Skeletal muscle cell (primary cell): ENCODE results near the gene ADAMTS12.

ENCODE experiments used
- DNase-seq: peaks from one replicate; pipeline ENCODE4 v3.0.0-alpha.2; 2010; ENCODE audit warnings: low read depth
- H3K4me3 ChIP-seq: 2 replicates; pipeline ENCODE4 v1.5.1; 2011; ENCODE audit warnings: low read depth, mild to moderate bottlenecking, control low read depth, low read length, moderate library complexity

Gene ADAMTS12

DNA sequence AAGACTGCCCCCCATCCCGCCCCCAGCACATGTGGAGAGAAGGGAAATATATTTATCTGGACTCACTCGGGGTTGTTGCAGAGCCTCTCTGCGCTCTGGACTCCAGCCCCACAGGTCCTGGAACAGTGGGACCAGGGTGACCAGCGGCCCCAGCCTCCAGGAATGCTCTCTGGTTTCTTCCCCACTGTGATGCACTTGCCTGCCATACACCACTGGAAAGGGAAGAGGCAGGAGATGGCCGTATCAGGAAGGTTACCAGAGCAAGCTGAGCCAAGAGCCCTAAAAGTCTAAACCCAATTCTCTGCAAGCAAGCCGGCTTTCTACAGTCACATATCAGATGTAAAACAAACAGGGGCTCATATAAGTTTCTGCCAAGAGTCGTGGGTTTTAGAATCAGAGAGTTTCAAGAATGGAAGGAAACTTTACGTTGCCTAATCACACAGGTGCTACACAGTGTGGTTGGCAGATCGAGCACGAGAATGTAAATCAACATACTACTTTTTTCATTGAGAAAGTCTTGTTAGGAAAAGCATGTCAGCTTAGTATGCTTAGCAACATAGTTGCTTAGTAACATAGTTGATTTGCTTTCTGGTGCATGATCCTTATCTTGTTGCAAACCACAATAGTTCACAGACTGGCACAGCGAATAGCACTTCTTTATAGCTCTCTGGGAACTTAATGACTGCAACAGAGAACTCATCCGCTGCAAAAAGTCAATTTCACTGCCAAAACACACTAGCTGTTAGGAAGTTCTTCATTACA lies 249.9 kb downstream of the ADAMTS12 start:
- H3K4me3 ChIP-seq, result no peak overlapping the region
- DNase-seq, result no peak

DNA sequence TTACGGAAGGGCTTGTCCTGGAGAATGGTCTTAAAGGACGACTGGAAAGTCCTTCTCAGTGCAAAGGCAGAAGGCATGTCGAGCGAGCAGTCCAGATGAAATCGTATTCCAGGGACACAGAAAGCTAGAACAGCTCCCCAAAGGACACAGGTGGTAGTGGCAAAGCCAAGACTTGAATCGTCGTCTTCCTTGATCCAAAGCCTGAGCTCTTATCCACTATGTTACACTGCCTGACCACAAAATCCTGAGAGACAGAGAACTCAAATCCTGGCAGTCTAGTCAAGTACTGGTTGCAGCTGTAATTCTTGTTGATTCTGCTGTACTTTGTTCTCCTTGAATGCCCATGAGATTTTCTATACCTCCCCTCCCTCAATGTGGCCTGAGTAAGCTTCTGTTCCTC lies 252.3 kb downstream of the ADAMTS12 start:
- no peak for DNase-seq
- H3K4me3 ChIP-seq, result no peak overlapping the region

DNA sequence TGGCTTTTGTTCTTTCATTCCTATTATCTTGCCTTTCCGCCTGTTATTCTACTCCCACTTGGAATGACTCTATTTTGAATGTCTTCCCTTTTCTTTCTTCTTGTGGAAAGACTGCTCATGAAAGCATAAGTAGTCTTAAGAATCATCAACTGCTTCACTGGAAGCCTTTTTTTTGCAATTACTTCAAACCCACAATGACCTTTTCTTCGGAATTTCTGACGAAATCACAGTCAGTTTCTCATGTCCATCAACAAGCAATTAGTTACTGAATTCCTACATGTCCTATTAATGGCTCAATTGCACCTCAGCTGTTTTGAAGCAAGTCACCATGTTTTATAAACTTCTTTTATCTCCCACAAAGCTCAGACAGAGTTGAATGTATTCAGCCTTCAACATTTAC lies 254.8 kb downstream of the ADAMTS12 start:
- DNase-seq, result no peak
- H3K4me3 ChIP-seq, result no peak overlapping the region

DNA sequence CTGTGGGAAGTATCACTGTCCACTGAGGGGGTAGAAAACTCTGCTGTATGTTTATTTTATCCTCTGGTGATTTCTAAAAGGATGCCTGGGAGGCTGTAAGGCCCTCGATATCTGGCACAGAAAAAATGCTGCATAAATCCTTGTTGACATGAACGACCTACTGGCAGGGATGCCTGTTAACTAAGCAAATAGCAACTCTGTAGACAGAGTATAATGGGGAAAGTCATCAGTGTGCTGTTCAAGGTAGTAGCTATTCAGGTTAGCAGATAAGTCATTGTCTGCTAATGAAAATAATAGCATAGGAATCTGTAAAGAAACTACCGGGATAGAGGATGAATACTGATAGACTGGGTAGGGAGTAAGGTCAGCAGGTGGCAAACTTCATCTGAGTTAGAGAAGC lies 256.2 kb downstream of the ADAMTS12 start:
- no peak overlapping the region for H3K4me3 ChIP-seq
- no peak for DNase-seq

DNA sequence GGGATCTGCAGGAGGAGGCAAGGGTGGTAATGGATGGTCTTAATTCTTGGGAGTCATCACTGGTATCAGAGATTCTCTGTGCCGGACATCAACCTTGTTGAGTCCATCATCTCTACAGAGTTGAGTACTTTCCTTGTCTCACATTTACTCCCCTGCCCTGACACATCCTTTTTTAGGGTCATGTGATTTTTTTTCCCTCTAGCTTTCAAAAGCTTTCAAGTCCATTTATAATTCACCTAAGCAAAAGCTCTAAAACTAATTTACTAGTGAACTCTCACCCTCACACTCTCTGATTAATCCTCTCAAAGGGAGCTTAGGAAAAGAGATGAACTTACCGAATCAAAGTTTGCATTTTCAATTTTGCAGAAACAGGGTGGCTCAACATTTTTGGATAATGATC lies 258.1 kb downstream of the ADAMTS12 start:
- no peak for DNase-seq
- no peak overlapping the region for H3K4me3 ChIP-seq

DNA sequence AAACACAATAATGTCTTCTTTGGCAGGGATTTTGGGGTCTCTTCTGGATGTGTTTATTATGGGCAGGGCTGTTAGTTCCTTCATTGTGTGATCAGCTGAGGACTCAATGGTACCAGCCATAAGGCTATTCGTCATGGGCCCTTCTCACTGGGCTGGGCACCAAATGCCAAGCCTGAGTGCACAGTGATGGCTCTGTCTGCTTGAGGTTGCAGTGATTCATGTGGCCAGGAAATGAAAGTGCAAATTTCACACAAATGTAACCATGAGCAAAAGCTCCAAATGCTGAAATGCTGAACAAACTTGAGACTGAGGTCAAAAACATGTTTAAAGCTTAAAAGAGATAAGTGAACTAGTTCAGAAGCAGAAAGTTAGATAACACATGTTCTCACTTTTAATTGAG lies 260.0 kb downstream of the ADAMTS12 start:
- DNase-seq, result no peak
- H3K4me3 ChIP-seq, result no peak overlapping the region

DNA sequence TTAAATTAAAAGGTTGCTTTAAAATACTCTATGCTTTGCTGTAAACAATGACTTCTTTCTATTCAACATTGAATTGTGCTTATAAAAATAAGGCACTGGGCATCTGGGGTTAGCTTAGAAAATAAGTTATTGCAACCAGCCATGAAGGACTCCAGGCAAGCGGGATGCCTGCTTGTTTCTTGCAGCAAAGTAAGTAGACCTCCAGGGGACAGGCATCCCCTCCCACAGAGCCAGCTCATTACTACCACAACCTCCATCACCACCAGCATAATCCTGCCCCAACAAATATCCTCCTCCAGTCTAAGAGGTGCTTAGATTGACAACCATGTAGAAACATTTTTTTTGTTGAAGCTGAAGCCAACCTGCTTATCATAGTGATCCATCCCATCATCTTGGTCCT lies 260.7 kb downstream of the ADAMTS12 start:
- no peak overlapping the region for H3K4me3 ChIP-seq
- DNase-seq, result no peak

DNA sequence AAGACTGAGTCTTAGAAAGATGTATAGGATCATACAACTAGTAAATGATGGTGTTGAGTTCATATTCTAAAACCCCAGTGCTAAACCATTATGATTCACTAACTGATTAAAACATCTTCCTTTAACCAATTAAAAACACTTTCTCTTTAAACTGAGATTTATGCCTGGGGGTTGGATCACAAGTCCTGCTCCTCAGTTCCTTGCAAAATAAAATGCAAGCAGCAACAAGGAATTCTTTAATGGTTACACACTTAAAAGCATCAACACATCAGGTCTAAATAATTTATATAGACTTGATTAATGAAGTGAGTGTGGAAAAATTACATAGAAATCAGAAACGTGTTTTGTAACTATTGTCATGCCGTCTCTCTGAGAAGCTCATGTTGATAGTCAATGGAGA lies 261.8 kb downstream of the ADAMTS12 start:
- no peak for DNase-seq

DNA sequence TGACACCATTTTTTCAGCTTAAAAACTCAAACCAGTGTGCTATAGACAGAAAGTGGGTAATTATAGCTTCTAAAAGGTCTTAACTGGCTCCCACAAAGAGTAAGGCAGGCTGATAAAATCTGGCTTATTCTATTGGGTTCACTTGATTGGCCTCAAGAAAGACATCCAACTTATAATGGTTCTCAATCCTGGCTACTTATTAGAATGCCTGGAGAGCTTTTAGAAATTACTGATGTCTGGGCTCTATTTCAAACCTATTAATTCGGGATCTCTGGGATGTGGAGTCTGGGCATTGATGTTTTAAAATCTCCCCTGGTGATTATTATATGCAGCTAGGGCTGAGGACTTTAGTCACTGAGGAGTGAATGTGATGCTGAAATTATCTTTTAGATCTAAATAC lies 263.0 kb downstream of the ADAMTS12 start:
- H3K4me3 ChIP-seq, result no peak overlapping the region
- no peak for DNase-seq

More for the DNA sequence above, 261.8 kb downstream of the ADAMTS12 start:
- no peak overlapping the region for H3K4me3 ChIP-seq

DNA sequence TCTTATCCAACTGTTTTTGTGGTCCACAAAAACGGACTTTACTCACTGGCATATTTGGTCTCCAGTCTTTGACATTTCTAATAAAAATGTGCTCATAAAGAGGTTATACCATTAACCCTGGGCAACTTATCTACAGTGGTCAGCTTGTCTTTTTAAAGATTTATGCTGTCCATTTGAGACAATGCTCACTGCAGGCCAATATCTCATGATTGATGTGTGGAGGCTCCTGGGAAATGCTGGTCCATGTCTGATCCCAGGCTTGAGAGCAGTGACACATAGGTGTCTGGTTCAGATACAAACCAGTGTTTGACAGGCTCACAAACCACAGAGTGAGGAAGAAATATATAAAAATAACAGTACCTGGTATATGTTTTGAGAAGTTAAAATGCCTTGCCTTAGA lies 270.3 kb downstream of the ADAMTS12 start:
- no peak for DNase-seq
- no peak overlapping the region for H3K4me3 ChIP-seq

DNA sequence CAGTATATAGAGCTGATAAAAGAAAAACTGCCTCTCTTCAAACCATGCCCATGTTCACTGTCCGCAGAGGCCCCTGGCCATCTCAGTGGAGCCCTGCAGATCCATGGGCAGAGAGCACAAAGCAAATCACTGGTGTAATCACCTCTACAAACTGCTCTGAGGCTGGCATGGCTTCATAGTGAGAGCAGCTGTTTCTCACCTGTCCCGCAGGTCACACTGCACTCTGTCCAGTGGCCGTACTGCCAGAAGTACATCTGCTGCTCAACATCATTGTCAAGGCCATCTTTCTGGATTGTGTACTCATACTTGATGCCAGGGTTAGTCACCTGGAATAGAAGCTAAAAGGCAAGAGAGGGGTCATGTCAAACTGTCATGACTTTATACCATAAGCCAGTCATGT lies 277.8 kb downstream of the ADAMTS12 start:
- DNase-seq, result no peak
- H3K4me3 ChIP-seq, result no peak overlapping the region

DNA sequence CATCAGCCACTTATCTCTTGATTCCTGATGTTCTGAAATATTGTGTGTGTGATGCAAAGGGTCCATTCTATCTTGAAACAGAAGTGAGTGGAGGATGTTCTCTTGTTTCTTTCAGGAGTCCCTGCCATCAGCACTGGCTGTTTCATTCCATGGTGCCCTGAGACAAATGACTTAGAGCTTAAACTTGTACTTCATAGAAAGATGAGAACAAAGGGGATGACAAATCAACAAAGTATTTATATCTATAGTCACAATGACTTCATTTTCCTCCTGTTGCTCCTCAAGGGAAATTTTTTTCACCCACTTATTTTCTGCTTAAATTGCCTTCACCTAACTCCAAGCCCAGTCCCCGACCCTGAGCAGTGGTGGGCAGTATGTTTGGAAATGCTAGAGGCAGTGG lies 279.4 kb downstream of the ADAMTS12 start:
- peak; percentile 55 for DNase-seq
- no peak overlapping the region for H3K4me3 ChIP-seq

DNA sequence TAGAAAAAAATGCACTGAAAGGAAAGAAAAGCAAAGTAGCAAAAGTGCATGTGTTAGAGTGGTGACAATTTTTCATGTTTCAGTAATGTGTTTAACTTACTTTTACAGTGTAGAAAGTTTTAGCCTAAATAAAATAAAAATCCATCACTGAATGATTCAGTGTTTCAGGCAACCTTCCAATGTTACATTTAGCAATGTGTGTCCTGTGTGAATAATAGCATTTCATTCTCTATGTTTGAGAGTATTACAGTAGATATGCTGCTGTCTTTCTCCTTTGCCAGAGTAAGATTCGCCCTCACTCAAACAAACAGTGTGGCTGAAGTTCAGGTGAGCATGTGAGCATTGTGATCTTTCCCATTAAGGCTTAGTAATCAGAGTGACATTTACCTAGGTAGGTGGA lies 279.9 kb downstream of the ADAMTS12 start:
- H3K4me3 ChIP-seq, result no peak overlapping the region
- peak; percentile 23 for DNase-seq

DNA sequence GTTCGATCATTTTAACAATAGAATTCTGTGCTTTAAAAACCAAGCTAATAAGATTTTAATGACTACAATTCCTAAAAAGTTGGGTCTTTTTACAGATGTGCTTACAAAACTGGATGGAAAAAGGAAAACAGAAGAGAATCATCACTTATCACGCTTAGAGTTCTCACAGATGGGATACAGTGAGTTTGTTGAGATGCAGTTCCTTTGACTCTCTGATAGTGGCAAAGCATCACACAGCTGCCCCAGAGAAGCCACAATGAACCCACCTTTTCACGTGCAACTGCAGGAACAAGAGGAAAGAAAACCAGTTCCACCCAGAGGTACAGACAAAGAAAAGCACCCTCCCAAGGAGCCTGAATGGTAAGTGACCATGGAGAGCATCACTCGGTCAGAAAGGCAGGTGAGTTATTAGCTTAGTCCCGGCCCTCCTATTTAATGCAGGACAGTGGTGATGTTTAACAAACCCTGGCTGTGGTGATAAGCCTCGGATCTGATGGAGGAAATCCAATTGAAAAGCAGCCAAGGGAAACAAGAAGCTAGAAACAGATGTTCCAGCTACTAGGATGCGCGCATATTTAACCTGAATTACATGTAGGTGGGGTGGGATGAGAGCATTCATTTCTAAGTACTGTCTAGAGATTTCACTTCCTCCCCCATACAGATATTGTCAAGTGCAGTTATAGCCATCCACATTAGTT lies 283.3 kb downstream of the ADAMTS12 start:
- H3K4me3 ChIP-seq, result no peak overlapping the region
- DNase-seq, result peak; percentile 18

DNA sequence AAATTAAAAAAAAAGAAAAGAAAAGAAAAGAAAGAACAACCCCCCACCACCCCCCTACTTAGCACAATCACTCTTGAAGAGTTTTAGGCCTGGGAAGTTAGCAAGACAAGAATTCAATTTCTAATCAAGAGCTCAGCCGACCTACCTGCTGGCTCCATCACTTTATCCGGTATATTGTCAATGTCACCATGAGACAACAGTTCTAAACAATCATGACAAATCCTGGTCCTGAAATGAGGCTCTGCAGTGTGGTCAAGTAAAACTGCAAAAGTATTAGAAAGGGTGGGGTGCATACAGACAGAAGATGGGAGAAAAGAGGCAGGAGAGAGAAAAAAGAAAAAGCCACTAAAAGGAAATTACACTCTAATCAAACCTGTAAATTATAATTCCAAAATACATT lies 287.3 kb downstream of the ADAMTS12 start:
- no peak for DNase-seq
- H3K4me3 ChIP-seq, result no peak overlapping the region

DNA sequence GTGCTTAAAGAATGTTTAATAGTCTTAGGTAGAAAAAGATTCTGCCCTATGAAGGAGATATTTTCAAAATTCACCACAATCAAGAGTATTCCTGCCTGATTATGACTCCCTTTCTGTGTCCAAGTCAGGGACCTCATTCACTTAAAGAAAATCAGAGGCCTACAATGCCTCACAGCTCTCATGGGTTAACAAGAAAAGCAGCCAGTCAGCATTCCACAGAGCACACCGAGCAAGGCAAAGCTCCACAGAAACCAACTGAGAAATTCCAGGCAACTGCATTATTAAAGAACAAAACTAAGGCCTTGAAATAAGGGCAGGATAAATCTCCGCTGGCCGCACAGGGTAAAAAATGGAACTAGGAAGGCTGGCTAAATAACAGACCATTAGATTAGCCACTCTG lies 289.9 kb downstream of the ADAMTS12 start:
- DNase-seq, result no peak
- H3K4me3 ChIP-seq, result no peak overlapping the region

DNA sequence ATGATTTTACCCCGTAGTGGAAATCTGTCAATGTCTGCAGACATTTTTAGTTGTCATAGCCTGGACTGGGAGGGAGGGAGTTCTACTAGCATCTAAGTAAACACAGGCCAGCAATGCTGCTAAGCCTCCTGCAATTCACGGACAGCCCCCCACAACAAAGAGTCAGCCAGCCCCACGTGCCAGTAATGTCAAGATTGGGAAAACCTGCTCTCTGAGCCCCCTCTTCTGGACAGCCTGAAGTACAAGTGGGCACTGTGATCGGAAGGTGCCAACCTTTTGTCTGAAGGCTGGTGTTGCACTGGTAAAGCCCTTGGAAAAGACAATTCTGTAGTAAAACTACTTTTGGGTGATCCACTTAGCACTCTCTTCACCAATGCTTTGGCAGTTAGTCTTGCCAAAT lies 296.5 kb downstream of the ADAMTS12 start:
- no peak overlapping the region for H3K4me3 ChIP-seq
- no peak for DNase-seq

DNA sequence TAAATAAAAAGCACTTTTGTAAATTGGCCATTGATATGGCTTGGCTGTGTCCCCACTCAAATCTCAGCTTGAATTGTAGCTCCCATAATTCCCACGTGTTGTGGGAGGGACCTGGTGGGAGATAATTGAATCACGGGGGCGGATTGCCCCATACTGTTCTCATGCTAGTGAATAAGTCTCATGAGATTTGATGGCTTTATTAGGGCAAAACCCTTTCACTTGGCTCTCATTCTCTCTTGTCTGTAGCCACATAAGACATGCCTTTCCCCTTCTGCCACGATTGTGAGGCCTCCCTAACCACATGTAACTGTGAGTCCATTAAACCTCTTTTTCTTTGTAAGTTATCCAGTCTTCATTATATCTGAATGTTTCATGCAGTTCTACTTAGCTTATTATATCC lies 297.8 kb downstream of the ADAMTS12 start:
- peak; percentile 61 for DNase-seq
- H3K4me3 ChIP-seq, result no peak overlapping the region

DNA sequence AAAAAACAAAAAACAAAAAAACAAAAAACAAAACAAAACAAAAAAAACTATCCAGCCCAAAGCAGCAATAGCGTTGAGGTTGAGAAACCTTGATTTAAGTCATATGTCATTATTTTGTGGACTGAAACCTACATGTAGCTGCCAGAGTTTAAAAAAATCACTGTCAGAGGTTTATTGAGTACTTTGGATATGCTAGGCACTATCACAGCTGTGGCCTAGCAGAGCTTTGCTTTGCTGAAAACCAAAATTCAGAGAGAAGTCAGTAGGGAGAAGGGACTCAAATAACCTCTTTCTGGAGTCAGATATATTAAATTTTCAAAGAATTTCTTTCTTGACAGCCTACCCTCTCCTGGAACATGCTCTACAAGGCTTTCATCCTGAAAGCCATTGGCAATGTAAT lies 299.5 kb downstream of the ADAMTS12 start:
- DNase-seq, result no peak
- no peak overlapping the region for H3K4me3 ChIP-seq

DNA sequence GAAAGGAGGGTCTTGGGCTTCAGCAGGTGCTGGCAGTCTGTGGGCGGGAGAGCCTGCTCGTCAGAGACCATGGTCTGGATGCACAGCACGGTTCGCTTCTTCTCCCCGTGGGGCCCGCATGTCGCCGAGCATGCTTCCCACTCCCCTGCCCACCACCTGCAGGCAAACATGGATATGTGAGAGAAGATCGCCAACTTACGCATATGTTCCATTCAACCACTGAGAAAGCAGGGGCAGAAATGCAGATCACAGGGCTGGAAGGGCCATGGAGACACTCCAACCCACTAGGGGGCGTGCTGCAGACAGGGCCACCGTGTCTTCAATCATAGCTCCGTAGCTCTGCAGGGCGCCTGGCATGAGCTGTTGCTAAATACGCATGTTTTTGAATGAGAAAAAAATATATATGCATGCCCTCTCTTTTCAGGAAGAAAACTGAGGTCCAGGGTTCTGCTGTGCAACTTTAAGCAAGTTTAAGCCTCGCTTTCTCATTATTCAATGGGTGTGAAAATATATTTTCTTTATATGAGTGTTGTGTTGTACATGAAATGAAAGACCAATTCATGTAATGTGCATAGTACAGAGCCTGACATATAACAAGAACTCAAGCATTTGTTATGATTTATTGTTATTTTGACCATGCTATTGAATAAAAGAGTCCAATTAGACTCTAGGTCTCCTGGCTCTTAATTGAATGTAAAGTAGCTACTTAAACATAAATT lies 303.0 kb downstream of the ADAMTS12 start:
- DNase-seq, result no peak
- no peak overlapping the region for H3K4me3 ChIP-seq

DNA sequence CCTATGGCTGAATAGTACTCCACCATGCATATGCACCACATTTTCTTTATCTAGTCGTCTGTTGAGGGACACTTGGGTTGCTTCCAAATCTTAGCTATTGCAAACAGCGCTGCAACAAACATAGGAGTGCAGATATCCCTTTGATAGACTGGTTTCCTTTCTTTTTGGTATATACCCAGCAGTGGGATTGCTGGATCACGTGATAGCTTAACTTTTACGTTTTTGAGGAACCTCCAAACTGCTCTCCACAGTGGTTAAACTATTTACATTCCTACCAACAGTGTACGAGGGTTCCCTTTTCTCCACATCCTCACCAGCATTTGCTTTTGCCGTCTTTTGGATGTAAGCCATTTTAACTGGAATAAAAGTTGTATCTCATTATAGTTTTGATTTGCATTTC lies 308.5 kb downstream of the ADAMTS12 start:
- H3K4me3 ChIP-seq, result no peak overlapping the region
- DNase-seq, result no peak
